Activated naive CD4-positive, alpha-beta T cell treated with Interleukin-2 at 50 U/mL for 16 hours (primary cell): ENCODE data around the gene INTS1.
"Not testable (repeated sequence)": the region's sequence is repeated elsewhere in the genome, so short reads cannot be mapped to it uniquely, and the experiment has no call there.

Experiments
- DNase-seq: peaks from one replicate; pipeline ENCODE4 v3.0.0-alpha.2; 2020

INTS1 gene

GRCh38 chr7:1529383-1530116, 25.4 kb upstream of the INTS1 start:
- no peak for DNase-seq

DNA sequence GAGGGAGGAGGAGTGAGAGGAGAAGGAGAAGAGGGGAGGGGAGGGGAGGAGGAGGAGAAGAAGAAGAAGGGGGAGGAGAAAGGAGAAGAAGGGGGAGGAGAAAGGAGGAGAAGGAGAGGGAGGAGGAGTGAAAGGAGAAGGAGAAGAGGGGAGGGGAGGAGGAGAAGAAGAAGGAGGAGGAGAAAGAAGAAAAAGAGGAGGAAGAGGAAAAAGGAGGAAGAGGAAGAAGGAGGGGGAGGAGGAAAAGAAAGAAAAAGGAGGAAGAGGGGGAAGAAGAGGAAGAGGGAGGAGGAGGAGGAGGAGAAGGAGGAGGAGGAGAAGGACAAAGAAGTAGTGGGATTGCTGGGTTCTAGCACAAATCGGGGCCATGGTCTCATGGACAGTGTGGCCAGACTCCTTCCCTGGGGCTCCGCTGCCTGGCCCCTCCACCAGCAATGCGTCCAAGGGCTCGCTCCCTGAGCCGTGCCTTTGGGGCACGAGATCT, 22.1 kb upstream of the INTS1 start:
- DNase-seq, result no peak

GRCh38 chr7:1525409-1525808, 21.2 kb upstream of the INTS1 start:
- DNase-seq, result no peak

GRCh38 chr7:1523844-1524243, 19.7 kb upstream of the INTS1 start:
- DNase-seq, result no peak

DNA sequence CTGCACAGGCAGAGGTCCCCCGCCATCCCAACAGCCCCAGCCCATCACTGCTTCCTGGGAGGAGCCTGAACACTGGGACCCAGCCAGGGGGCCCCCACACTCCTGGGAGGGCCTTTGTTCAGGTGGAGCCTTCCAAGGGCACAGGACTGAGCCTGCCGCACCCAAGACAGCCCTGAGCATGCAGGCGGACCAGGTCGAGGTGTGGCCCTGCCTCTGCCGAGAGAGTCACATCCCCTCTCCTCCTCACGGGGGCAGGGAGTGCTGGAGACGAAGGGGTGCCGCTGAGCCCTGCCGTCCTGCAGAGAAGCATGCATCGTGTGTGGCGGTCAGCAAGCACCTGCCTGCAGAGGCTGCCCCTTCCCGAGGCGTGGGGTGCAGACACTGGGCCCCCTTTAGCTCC, 19.0 kb upstream of the INTS1 start:
- DNase-seq, result no peak

- no peak for DNase-seq
Observed at GRCh38 chr7:1521456-1521855, 17.3 kb upstream of the INTS1 start.

- no peak for DNase-seq
Observed at GRCh38 chr7:1520539-1521234, 16.5 kb upstream of the INTS1 start.

DNA sequence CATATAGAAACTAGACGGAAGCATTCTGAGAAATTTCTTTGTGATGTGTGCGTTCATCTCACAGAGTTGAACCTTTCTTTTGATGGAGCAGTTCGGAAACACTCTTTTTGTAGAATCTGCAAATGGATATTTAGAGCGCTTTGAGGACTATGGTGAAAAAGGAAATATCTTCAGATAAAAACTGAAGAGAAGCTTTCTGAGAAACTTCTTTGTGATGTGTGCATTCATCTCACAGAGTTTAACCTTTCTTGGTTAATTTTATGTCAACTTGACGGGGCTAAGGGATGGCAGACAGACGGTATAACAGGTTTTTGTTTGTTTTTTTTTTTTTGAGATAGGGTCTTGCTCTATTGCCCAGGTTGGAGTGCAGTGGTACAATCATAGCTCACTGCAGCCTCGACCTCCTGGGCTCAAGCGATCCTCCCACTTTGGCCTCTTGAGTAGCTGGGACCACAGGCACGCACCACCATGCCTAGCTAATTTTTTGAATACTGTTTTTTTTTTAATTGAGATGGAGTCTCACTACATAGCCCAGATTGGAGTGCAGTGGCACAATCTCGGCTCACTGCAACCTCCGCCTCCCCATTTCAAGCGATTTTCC, 15.2 kb upstream of the INTS1 start:
- not testable (repeated sequence) for DNase-seq

DNA sequence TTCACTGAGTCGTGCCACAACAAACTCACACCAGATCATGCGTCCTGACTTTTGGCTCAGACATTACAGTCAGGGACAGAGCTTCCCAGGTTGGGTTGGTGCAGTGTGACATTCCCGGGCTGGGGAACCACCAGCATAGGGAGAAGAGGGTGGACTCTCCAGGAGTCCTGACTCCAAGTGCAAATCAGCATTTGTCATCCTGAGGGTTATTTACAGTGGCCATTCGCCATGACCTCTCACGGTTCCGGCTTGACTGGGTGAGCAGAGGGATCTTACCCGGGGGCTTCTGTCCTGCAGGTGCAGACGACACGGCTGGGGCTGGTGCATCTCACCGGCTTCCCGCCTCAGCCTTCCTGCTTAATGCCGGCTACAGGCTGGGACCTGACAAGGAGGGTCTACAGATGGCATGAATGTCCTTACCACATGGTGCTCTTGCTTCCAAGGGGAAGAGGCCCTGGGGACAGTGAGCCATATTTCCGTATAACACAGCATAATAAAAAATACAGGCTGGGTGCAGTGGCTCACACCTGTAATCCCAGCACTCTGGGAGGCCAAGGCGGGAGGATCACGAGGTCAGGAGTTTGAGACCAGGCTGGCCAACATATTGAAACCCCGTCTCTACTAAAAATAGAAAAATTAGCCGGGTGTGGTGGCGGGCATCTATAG, 12.5 kb upstream of the INTS1 start:
- no peak for DNase-seq

DNA sequence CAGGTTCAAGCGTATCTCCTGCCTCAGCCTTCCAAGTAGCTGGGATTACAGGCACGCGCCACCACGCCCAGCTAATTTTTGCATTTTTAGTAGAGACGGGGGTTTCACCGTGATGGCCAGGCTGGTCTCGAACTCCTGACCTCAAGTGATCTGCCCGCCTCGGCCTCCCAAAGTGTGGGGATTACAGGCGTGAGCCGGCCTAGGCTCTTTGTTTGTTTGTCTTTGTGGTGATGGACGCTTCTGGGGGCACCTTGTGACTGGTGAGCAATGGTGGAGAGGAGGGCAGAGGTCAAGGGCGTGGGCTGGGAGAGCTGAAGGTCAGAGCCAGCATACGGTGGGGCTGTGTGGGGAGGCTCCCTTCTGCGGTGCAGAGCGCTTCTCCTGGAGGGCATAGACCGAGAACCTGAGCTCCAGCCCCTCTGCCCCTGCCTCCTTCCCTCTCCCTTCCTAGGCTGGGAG, 11.3 kb upstream of the INTS1 start:
- not testable (repeated sequence) for DNase-seq

- no peak for DNase-seq
Observed at GRCh38 chr7:1514995-1515401, 10.8 kb upstream of the INTS1 start.

DNA sequence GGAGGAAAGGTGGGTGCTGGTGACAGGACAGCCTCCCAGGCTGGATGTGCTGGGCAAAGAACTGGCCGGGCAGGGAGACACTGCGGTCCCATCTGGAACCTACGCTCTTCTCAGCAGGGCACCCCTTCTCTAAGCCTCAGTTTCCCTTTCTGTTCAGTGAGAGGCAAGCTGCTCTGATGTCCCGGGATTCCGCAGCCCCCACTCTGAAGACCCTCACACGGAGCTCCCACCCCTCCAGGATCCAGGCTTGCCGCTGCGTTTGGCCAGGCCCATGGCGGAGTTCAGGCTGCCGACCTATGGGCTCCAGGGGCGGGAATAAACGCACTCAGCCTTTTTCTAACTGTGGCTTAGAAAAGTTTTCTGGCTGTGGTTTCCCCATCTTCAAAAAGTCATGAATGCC, 10.2 kb upstream of the INTS1 start:
- no peak for DNase-seq

DNA sequence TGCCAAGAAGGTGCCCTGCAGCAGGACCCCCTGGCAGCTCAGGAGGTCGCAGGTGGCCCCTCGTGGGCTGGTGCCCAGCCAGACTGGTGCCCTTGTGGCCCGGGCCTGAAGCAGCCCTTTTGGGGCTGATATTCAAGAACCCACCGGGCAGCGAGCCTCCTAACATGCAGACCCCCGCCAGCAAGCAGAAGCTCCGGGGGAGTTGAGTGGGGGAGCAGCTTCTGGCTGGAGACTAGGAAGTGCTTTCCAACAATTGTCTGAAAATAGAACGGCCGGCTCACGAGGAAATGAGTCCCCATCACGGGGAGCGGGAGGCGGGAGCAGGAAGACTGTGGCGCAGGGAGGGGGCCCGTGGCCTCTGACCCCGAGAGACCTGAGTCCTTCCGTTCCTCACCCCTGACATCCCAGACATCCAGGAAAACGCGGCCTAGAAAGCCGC, 9.5 kb upstream of the INTS1 start:
- DNase-seq, result no peak

GRCh38 chr7:1512781-1513656, 8.8 kb upstream of the INTS1 start:
- peak; percentile 45 for DNase-seq

DNA sequence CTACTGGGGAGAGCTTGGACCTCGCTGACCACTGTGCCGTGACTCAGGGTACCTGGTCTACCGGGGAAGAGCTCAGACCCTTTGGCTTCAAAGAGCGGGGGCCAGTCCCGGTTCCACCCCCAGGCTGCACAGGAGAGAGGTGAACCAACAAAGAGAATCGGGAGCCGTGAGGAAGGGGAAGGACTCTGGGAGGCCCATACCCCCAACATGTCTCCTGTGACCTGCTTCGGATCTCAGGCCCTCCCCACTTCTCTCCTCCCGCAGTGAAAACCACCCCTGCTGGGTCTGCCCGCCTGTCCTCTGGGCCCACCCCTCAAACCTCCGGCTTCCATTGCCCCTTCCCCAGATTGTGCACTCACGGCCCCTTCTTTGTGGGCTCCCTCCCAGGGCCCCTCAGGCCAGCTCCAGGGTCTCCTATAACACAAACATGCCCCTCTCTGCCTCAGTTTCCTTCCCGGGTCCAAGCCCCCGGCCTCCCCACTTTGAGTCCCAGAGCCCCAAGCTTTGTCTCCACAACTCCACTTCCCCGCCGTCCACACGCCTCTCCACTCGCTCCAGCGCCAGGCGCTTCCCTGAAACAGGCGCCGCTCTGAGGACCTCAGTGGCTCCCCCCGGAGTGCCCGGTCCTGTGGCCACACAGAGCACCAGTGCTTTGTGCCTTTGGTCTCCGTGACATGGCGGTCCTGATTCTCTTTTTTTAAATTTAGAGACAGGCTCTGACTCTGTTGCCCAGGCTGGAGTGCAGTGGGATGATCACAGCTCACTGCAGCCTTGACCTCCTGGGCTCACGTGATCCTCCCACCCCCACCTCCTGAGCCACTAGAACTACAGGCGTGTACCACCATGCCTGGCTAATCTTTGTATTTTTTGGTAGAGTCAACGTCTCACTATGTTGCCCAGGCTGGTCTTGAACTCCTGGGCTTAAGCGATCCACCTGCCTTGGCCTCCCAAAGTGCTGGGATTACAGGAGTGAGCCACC, 7.5 kb upstream of the INTS1 start:
- no peak for DNase-seq

DNA sequence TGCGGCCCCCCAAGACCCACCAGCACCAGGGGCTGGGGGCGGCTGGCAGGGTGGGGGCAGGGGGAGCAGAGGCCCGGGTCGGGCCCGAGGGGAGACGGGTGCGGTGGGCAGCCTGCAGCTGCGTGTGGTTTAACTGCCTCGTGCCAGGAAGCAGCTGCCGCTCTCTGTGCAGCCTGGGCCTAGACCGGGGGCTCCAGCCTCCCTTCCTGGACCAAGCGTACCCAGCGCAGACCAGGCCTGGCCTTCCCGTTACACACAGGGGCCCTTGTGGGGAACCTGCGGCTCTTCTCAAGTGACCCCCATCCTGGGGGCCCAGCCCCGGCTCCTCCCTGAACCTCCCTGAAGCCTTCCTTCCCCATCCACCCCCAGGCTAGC, 6.6 kb upstream of the INTS1 start:
- DNase-seq, result no peak

- no peak for DNase-seq
Observed at GRCh38 chr7:1509226-1509625, 5.0 kb upstream of the INTS1 start.

GRCh38 chr7:1508277-1508758, 4.1 kb upstream of the INTS1 start:
- no peak for DNase-seq

DNA sequence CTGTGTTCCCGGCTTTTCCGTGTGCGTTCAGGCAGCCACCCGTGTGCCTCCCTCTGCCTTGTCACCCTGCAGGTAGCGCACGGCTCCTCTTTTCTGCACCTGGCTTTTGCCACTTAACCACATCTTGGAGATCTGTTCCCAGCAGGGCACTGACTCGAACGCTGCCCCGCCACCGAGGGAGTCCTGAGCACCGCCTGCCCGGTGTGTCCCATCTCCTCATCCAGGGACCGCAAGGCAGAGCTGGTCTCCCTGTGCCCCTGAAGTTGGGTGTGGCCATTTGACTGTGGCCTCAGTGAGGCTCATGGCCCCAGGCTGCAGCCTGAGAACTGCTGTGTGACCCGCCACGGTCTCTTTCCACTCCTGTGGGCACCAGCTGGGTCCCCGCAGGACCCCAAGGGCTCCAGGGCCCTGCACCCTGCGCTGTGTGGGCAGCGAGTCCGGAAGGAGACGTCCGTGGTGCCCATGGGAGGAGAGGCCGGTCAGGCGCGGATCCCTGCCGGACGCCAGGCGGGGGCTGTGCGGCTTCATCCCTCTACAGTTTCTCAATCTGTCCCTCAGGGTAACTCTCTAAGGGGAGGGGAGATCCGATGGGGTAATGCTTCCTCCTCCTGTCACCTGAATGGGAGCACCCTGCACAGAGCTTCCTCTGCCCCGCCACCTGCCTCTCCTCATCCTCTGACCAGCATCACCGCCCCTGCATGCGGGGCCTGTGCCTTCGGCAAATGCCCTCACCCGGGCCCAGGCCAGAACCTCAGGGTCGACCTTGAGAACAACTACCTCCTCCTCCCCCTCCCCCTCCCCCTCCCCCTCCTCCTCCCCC, 1.8 kb upstream of the INTS1 start:
- DNase-seq, result no peak

- no peak for DNase-seq
Observed at GRCh38 chr7:1503390-1503789, 799 bp downstream of the INTS1 start.
